GM23338 (cell line): Measurements from ENCODE around the gene REPIN1. TPM values are rescaled to one million over a fixed set of nuclear protein-coding genes. Genes with fewer than 3 reads are reported as not detected.

ENCODE experiments used
- ATAC-seq: fragments of 200-7000 bp; cut with Tn5 transposase; 3 replicates; pipeline ENCODE4 v1.9.1; 2020
- DNase-seq: peaks from one replicate; pipeline ENCODE4 v3.0.0-alpha.2; 2015; ENCODE audit warnings: low spot score
- H2AFZ ChIP-seq: fragments of 200-600 bp; sonication (generic); 2 replicates; pipeline ENCODE4 v1.8.0; 2016; ENCODE audit warnings: antibody characterized with exemption, mild to moderate bottlenecking, moderate library complexity
- H3F3A ChIP-seq: fragments of 200-600 bp; sonication (generic); replicated peaks from 2 replicates; pipeline ENCODE4 v1.8.0; 2017; ENCODE audit warnings: antibody characterized with exemption, mixed run types, low read depth
- H3K27ac ChIP-seq: fragments of 200-600 bp; sonication (generic); 2 replicates; pipeline ENCODE4 v1.6.1; 2016; ENCODE audit warnings: low read depth
- H3K27me3 ChIP-seq: fragments of 200-600 bp; sonication (generic); 2 replicates; pipeline ENCODE4 v1.8.0; 2016; ENCODE audit warnings: mild to moderate bottlenecking, mixed run types, moderate library complexity; ENCODE audit not compliant: insufficient read depth
- H3K36me3 ChIP-seq: fragments of 200-600 bp; sonication (generic); 2 replicates; pipeline ENCODE4 v1.8.0; 2016; ENCODE audit warnings: mild to moderate bottlenecking; ENCODE audit not compliant: insufficient read depth
- H3K4me1 ChIP-seq: fragments of 200-600 bp; sonication (generic); 2 replicates; pipeline ENCODE4 v1.8.0; 2016; ENCODE audit warnings: mild to moderate bottlenecking, moderate library complexity; ENCODE audit not compliant: insufficient read depth
- H3K4me2 ChIP-seq: fragments of 200-600 bp; sonication (generic); 2 replicates; pipeline ENCODE4 v1.7.1; 2017; ENCODE audit warnings: mixed run types
- H3K4me3 ChIP-seq: fragments of 200-600 bp; sonication (generic); 2 replicates; pipeline ENCODE4 v1.6.1; 2016; ENCODE audit warnings: mixed run types
- H3K79me2 ChIP-seq: fragments of 200-600 bp; sonication (generic); replicated peaks from 2 replicates; pipeline ENCODE4 v1.8.0; 2017; ENCODE audit warnings: mild to moderate bottlenecking; ENCODE audit not compliant: insufficient read depth
- H3K9me2 ChIP-seq: fragments of 200-600 bp; sonication (generic); 2 replicates; pipeline ENCODE4 v1.8.0; 2017; ENCODE audit not compliant: insufficient read depth
- H4K20me1 ChIP-seq: fragments of 200-600 bp; sonication (generic); replicated peaks from 2 replicates; pipeline ENCODE4 v1.8.0; 2017; ENCODE audit warnings: mild to moderate bottlenecking; ENCODE audit not compliant: insufficient read depth
- H3K27ac Mint-ChIP-seq: 2 replicates; pipeline ENCODE4 v1.8.0; 2020; ENCODE audit warnings: inconsistent platforms, mild to moderate bottlenecking, moderate library complexity, mixed read lengths
- H3K27me3 Mint-ChIP-seq: 3 replicates; pipeline ENCODE4 v1.8.0; 2022; ENCODE audit warnings: low read depth, mild to moderate bottlenecking, moderate library complexity, mixed read lengths, inconsistent platforms; ENCODE audit not compliant: insufficient read depth, poor library complexity
- H3K36me3 Mint-ChIP-seq: 3 replicates; pipeline ENCODE4 v1.8.0; 2021; ENCODE audit warnings: low read depth, mild to moderate bottlenecking, inconsistent platforms, moderate library complexity, mixed read lengths
- H3K4me1 Mint-ChIP-seq: 3 replicates; pipeline ENCODE4 v1.8.0; 2020; ENCODE audit warnings: mild to moderate bottlenecking, inconsistent platforms, mixed read lengths
- H3K4me3 Mint-ChIP-seq: 3 replicates; pipeline ENCODE4 v1.8.0; 2021; ENCODE audit warnings: moderate library complexity, mild to moderate bottlenecking, inconsistent platforms, mixed read lengths
- H3K9me3 Mint-ChIP-seq: 3 replicates; pipeline ENCODE4 v1.8.0; 2020; ENCODE audit warnings: moderate library complexity, mild to moderate bottlenecking, inconsistent platforms, mixed read lengths
- CREB1 ChIP-seq: fragments of 250-450 bp; sonication (Bioruptor Pico); IDR thresholded peaks from 2 replicates; pipeline ENCODE4 v1.5.0; 2020; ENCODE audit warnings: low read depth, mild to moderate bottlenecking, moderate library complexity
- CTCF ChIP-seq, 2 experiments: fragments of 200-600 bp in 1 of 2; sonication (generic) in 1 of 2; conservative IDR thresholded peaks; 2 replicates each; pipeline versions ENCODE4 v1.5.1 to v1.6.1; 2016 to 2017; ENCODE audit warnings: antibody characterized with exemption in 2 of 2, low read depth in 2 of 2, mild to moderate bottlenecking in 2 of 2, moderate library complexity in 1 of 2
- JUNB ChIP-seq: IDR thresholded peaks from one replicate; pipeline ENCODE4 v1.6.1; 2016; ENCODE audit warnings: antibody characterized with exemption; ENCODE audit not compliant: unreplicated experiment
- NANOG ChIP-seq: IDR thresholded peaks from 2 replicates; pipeline ENCODE4 v1.6.1; 2016; ENCODE audit warnings: antibody characterized with exemption, borderline replicate concordance
- POLR2AphosphoS5 ChIP-seq: IDR thresholded peaks from 2 replicates; pipeline ENCODE4 v1.6.1; 2016; ENCODE audit warnings: antibody characterized with exemption, low read depth
- STAT1 ChIP-seq: IDR thresholded peaks from one replicate; pipeline ENCODE4 v1.6.1; 2016; ENCODE audit warnings: antibody characterized with exemption; ENCODE audit not compliant: unreplicated experiment
- ZNF331 ChIP-seq: fragments of 250-450 bp; sonication (Bioruptor Pico); IDR thresholded peaks from 2 replicates; pipeline ENCODE4 v1.5.0; 2020; ENCODE audit warnings: low read depth, mild to moderate bottlenecking, moderate library complexity
- polyA plus RNA-seq: library from polyadenylated mRNA; unstranded; fragments of >200 nt; fragmentation: Nextera tagmentation; extraction: Ambion mirVana; gene quantifications from 2 replicates; pipeline ENCODE4 v1.2.1, GENCODE V29; 2016
- total RNA-seq: library from RNA; depleted of rRNA; stranded (reverse); fragments of >200 nt; shearing (Covaris generic); gene quantifications from 2 replicates; pipeline ENCODE4 v1.2.3, GENCODE V29; 2014

REPIN1 gene
- total and polyA plus RNA-seq, 2 experiments from 2014 or later, result 29.8 to 156 TPM

- H4K20me1 ChIP-seq, result no peaks in the 10 kb centered on the region; the same call in 1 of the 2 replicates
- peak overlapping the region; percentile 95 for H3K4me2 ChIP-seq
- no peaks in the 10 kb centered on the region for H3K9me3 Mint-ChIP-seq
- no peak for TF ChIP-seq JUNB
- TF ChIP-seq POLR2AphosphoS5, result peak; percentile 32
- peak overlapping the region; percentile 99 for H3K27ac ChIP-seq
- peak overlapping the region; percentile 99 for H3K27ac Mint-ChIP-seq
- ATAC-seq, result no peak
- H3F3A ChIP-seq, result peaks cover 57% of the 10 kb centered on the region
- no peaks in the 10 kb centered on the region for H3K36me3 ChIP-seq
- H3K4me3 Mint-ChIP-seq, result peak overlapping the region; percentile 68
- H3K4me1 ChIP-seq, result peaks cover 62% of the 10 kb centered on the region
- no peak for DNase-seq
- peaks cover 28% of the 10 kb centered on the region for H3K36me3 Mint-ChIP-seq
- H2AFZ ChIP-seq, result no peak overlapping the region
- peaks cover 78% of the 10 kb centered on the region for H3K4me1 Mint-ChIP-seq
- no peaks in the 10 kb centered on the region for H3K9me2 ChIP-seq
- H3K27me3 ChIP-seq, result no peaks in the 10 kb centered on the region
- H3K4me3 ChIP-seq, result peak overlapping the region; percentile 75
- H3K79me2 ChIP-seq, result peaks cover 26% of the 10 kb centered on the region
- H3K27me3 Mint-ChIP-seq, result peaks cover 37% of the 10 kb centered on the region
Measured at GRCh38 chr7:150404172-150404804, 35.7 kb downstream of the REPIN1 start.

GRCh38 chr7:150404805-150405583 lies 36.4 kb downstream of the REPIN1 start:
- H3K79me2 ChIP-seq, result peaks cover 26% of the 10 kb centered on the region
- peak overlapping the region; percentile 99 for H3K27ac ChIP-seq
- H2AFZ ChIP-seq, result peak overlapping the region; percentile 69; the same call in 1 of the 2 replicates
- peak overlapping the region; percentile 99 for H3K27ac Mint-ChIP-seq
- peak overlapping the region; percentile 75 for H3K4me3 ChIP-seq
- peaks cover 71% of the 10 kb centered on the region for H3K4me1 Mint-ChIP-seq
- H3K36me3 ChIP-seq, result 0 out of 2 replicates have a peak, but pooled peaks cover 4% of the 10 kb centered on the region
- peaks cover 30% of the 10 kb centered on the region for H3K36me3 Mint-ChIP-seq
- H3K9me2 ChIP-seq, result no peaks in the 10 kb centered on the region
- peak overlapping the region; percentile 95 for H3K4me2 ChIP-seq
- no peaks in the 10 kb centered on the region for H3K27me3 ChIP-seq
- DNase-seq (peak; percentile 93), ATAC-seq (peak; percentile 41)
- TF ChIP-seq CTCF (conservative IDR thresholded peaks at IDR 0.05; ENCODE audit: low read depth in 2 of 2) (peak in 1 of 2 experiments; percentile 3; a peak in 1 of 4 replicates), STAT1 (no peak), NANOG (no peak), POLR2AphosphoS5 (peak; percentile 55; the same call in 1 of the 2 replicates), CREB1 (CRISPR knock-in tag) (peak; percentile 66), ZNF331 (CRISPR knock-in tag) (no peak)
- H3F3A ChIP-seq, result peaks cover 51% of the 10 kb centered on the region
- H3K9me3 Mint-ChIP-seq, result no peaks in the 10 kb centered on the region
- no peaks in the 10 kb centered on the region; the same call in 1 of the 2 replicates for H4K20me1 ChIP-seq
- H3K4me3 Mint-ChIP-seq, result peak overlapping the region; percentile 81
- peaks cover 55% of the 10 kb centered on the region for H3K4me1 ChIP-seq
- H3K27me3 Mint-ChIP-seq, result peaks cover 37% of the 10 kb centered on the region
